C1 segment of cervical spinal cord (tissue), 14 donors: ENCODE results near the gene E2F8.
"Not testable (repeated sequence)": the region's sequence is repeated elsewhere in the genome, so short reads cannot be mapped to it uniquely, and the experiment has no call there.

Experiments used
- DNase-seq, 14 donors: peaks; one replicate each; lab custom pipeline; 2025; lab: John Stamatoyannopoulos, UW

Gene E2F8

GRCh38 chr11:19240420-19241259 is at the start of gene E2F8:
Gene E2F8, minus strand, starts transcription at chr11:19240945. Its CDS starts 824 bp downstream, at chr11:19240121.
- peak; percentile 26 to 87 (median 70) for DNase-seq

GRCh38 chr11:19290356-19290755 is 49.6 kb upstream of the E2F8 start:
- no peak for DNase-seq

GRCh38 chr11:19288256-19288655 is 47.5 kb upstream of the E2F8 start:
- DNase-seq, result no peak

GRCh38 chr11:19286411-19286810 is 45.7 kb upstream of the E2F8 start:
- no peak for DNase-seq

GRCh38 chr11:19284881-19285280 is 44.1 kb upstream of the E2F8 start:
- DNase-seq, result no peak

- DNase-seq, result no peak
Observed at GRCh38 chr11:19283991-19284390, 43.2 kb upstream of the E2F8 start.

GRCh38 chr11:19281555-19281954 is 40.8 kb upstream of the E2F8 start:
- no peak for DNase-seq

- no peak for DNase-seq
Observed at GRCh38 chr11:19281041-19281440, 40.3 kb upstream of the E2F8 start.

- no peak for DNase-seq
Observed at GRCh38 chr11:19279451-19279850, 38.7 kb upstream of the E2F8 start.

GRCh38 chr11:19276859-19277808 is 36.4 kb upstream of the E2F8 start:
- no peak for DNase-seq

GRCh38 chr11:19275496-19275895 is 34.8 kb upstream of the E2F8 start:
- no peak for DNase-seq

GRCh38 chr11:19273219-19273618 is 32.5 kb upstream of the E2F8 start:
- not testable (repeated sequence) for DNase-seq

- DNase-seq, result no peak
Observed at GRCh38 chr11:19268909-19269308, 28.2 kb upstream of the E2F8 start.

GRCh38 chr11:19267567-19267966 is 26.8 kb upstream of the E2F8 start:
- no peak for DNase-seq

GRCh38 chr11:19263333-19263732 is 22.6 kb upstream of the E2F8 start:
- no peak for DNase-seq

- peak in 11 of 14 donors; percentile 3 to 44 (median 21) for DNase-seq
Observed at GRCh38 chr11:19259487-19260345, 19.0 kb upstream of the E2F8 start.

GRCh38 chr11:19258641-19259230 is 18.0 kb upstream of the E2F8 start:
- DNase-seq, result no peak

GRCh38 chr11:19254441-19254840 is 13.7 kb upstream of the E2F8 start:
- not testable (repeated sequence) for DNase-seq

GRCh38 chr11:19253817-19254216 is 13.1 kb upstream of the E2F8 start:
- DNase-seq, result no peak

GRCh38 chr11:19253153-19253745 is 12.5 kb upstream of the E2F8 start:
- no peak for DNase-seq
